ENCODE results near the gene RPS18. TPM values are rescaled to one million over a fixed set of nuclear protein-coding genes. Genes with fewer than 3 reads are reported as not detected.

The RPS18 gene
- total and polyA plus RNA-seq, 9 of the 15 experiments (the other 6 are each of a cell fraction or from before 2014, with no cell fraction given), result 5,023 to 17,516 (median 8,131) TPM

DNA sequence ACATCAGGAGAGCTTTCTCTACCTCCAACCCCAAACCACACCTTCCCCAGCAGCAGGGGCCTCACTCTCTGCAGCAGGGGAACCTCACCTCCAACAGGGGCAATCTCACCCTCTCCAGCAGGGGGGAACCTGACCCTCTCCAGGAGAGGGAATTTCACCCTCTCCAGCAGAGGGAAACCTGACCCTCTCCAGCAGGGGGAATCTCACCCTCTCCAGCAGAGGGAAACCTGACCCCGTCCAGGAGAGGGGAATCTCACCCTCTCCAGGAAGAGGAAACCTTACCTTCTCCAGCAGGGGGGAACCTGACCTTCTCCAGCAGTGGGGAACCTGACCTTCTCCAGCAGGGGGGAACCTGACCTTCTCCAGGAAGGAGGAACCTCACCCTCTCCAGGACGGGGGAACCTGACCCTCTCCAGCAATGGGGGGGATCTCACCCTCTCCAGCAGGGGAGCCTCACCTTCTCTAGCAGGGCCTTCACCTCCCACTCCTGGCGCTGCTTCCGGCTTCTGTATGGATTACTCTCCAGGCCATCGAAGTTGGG, 8.2 kb downstream of the RPS18 start (continued):
- TF ChIP-seq, protein P1, sequence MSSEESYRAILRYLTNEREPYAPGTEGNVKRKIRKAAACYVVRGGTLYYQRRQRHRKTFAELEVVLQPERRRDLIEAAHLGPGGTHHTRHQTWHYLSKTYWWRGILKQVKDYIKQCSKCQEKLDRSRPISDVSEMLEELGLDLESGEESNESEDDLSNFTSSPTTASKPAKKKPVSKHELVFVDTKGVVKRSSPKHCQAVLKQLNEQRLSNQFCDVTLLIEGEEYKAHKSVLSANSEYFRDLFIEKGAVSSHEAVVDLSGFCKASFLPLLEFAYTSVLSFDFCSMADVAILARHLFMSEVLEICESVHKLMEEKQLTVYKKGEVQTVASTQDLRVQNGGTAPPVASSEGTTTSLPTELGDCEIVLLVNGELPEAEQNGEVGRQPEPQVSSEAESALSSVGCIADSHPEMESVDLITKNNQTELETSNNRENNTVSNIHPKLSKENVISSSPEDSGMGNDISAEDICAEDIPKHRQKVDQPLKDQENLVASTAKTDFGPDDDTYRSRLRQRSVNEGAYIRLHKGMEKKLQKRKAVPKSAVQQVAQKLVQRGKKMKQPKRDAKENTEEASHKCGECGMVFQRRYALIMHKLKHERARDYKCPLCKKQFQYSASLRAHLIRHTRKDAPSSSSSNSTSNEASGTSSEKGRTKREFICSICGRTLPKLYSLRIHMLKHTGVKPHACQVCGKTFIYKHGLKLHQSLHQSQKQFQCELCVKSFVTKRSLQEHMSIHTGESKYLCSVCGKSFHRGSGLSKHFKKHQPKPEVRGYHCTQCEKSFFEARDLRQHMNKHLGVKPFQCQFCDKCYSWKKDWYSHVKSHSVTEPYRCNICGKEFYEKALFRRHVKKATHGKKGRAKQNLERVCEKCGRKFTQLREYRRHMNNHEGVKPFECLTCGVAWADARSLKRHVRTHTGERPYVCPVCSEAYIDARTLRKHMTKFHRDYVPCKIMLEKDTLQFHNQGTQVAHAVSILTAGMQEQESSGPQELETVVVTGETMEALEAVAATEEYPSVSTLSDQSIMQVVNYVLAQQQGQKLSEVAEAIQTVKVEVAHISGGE (CRISPR knock-in tag; IDR thresholded peaks at IDR 0.05), result no peak
- TF ChIP-seq, protein P2, sequence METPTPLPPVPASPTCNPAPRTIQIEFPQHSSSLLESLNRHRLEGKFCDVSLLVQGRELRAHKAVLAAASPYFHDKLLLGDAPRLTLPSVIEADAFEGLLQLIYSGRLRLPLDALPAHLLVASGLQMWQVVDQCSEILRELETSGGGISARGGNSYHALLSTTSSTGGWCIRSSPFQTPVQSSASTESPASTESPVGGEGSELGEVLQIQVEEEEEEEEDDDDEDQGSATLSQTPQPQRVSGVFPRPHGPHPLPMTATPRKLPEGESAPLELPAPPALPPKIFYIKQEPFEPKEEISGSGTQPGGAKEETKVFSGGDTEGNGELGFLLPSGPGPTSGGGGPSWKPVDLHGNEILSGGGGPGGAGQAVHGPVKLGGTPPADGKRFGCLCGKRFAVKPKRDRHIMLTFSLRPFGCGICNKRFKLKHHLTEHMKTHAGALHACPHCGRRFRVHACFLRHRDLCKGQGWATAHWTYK (CRISPR knock-in tag; IDR thresholded peaks at IDR 0.05), result no peak
- TF ChIP-seq ZNF695 (CRISPR knock-in tag; IDR thresholded peaks at IDR 0.05), result no peak
- TF ChIP-seq ZNF717 (CRISPR knock-in tag; IDR thresholded peaks at IDR 0.05), result no peak
- TF ChIP-seq SRF (CRISPR knock-in tag; IDR thresholded peaks at IDR 0.05), result peak in 1 of 2 experiments; percentile 68; a peak in 1 of 4 replicates
- no peak for TF ChIP-seq SMARCC2 (IDR thresholded peaks at IDR 0.05; ENCODE audit: low read depth)
- no peak for TF ChIP-seq CSDE1 (IDR thresholded peaks at IDR 0.05)
- no peak for TF ChIP-seq BCOR (IDR thresholded peaks at IDR 0.05)
- no peak for TF ChIP-seq HDAC3 (IDR thresholded peaks at IDR 0.05; ENCODE audit: borderline replicate concordance, partially characterized antibody)
- TF ChIP-seq, protein P3, sequence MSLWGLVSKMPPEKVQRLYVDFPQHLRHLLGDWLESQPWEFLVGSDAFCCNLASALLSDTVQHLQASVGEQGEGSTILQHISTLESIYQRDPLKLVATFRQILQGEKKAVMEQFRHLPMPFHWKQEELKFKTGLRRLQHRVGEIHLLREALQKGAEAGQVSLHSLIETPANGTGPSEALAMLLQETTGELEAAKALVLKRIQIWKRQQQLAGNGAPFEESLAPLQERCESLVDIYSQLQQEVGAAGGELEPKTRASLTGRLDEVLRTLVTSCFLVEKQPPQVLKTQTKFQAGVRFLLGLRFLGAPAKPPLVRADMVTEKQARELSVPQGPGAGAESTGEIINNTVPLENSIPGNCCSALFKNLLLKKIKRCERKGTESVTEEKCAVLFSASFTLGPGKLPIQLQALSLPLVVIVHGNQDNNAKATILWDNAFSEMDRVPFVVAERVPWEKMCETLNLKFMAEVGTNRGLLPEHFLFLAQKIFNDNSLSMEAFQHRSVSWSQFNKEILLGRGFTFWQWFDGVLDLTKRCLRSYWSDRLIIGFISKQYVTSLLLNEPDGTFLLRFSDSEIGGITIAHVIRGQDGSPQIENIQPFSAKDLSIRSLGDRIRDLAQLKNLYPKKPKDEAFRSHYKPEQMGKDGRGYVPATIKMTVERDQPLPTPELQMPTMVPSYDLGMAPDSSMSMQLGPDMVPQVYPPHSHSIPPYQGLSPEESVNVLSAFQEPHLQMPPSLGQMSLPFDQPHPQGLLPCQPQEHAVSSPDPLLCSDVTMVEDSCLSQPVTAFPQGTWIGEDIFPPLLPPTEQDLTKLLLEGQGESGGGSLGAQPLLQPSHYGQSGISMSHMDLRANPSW (CRISPR knock-in tag; IDR thresholded peaks at IDR 0.05), result no peak
- no peak for TF ChIP-seq ZNF124 (CRISPR knock-in tag; IDR thresholded peaks at IDR 0.05)
- no peak for TF ChIP-seq MAFG (tag; conservative IDR thresholded peaks at IDR 0.05)
- TF ChIP-seq, protein P4, sequence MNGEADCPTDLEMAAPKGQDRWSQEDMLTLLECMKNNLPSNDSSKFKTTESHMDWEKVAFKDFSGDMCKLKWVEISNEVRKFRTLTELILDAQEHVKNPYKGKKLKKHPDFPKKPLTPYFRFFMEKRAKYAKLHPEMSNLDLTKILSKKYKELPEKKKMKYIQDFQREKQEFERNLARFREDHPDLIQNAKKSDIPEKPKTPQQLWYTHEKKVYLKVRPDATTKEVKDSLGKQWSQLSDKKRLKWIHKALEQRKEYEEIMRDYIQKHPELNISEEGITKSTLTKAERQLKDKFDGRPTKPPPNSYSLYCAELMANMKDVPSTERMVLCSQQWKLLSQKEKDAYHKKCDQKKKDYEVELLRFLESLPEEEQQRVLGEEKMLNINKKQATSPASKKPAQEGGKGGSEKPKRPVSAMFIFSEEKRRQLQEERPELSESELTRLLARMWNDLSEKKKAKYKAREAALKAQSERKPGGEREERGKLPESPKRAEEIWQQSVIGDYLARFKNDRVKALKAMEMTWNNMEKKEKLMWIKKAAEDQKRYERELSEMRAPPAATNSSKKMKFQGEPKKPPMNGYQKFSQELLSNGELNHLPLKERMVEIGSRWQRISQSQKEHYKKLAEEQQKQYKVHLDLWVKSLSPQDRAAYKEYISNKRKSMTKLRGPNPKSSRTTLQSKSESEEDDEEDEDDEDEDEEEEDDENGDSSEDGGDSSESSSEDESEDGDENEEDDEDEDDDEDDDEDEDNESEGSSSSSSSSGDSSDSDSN (IDR thresholded peaks at IDR 0.05; ENCODE audit: borderline replicate concordance in 1 of 2, low read depth in 2 of 2, low read length in 2 of 2), result no peak
- TF ChIP-seq SMARCA5 (IDR thresholded peaks at IDR 0.05), result peak; percentile 11; the same call in 1 of the 2 replicates
- 0 out of 2 replicates have a peak, but pooled peaks have one; percentile 29 for TF ChIP-seq POLR2A (conservative IDR thresholded peaks at IDR 0.05)
- no peak for TF ChIP-seq FOXA3 (CRISPR knock-in tag; conservative IDR thresholded peaks at IDR 0.05 in 1 of 2, IDR thresholded peaks at IDR 0.05 in 1 of 2)
- no peak for TF ChIP-seq ZFPM2 (CRISPR knock-in tag; IDR thresholded peaks at IDR 0.05)
- no peak for TF ChIP-seq FOXA1 (IDR thresholded peaks at IDR 0.05; ENCODE audit: borderline replicate concordance)
- TF ChIP-seq, protein P5, sequence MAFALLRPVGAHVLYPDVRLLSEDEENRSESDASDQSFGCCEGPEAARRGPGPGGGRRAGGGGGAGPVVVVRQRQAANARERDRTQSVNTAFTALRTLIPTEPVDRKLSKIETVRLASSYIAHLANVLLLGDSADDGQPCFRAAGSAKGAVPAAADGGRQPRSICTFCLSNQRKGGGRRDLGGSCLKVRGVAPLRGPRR (CRISPR knock-in tag; IDR thresholded peaks at IDR 0.05), result no peak

Measured in K562 (cell line).